ENCODE data around the gene TMEM203. TPM values are rescaled to one million over a fixed set of nuclear protein-coding genes. Genes with fewer than 3 reads are reported as not detected.

Gene TMEM203
- total and polyA plus RNA-seq, 2 of the 13 experiments (the other 11 are each of a cell fraction or from before 2014, with no cell fraction given), result 23.4 to 36.7 TPM

DNA sequence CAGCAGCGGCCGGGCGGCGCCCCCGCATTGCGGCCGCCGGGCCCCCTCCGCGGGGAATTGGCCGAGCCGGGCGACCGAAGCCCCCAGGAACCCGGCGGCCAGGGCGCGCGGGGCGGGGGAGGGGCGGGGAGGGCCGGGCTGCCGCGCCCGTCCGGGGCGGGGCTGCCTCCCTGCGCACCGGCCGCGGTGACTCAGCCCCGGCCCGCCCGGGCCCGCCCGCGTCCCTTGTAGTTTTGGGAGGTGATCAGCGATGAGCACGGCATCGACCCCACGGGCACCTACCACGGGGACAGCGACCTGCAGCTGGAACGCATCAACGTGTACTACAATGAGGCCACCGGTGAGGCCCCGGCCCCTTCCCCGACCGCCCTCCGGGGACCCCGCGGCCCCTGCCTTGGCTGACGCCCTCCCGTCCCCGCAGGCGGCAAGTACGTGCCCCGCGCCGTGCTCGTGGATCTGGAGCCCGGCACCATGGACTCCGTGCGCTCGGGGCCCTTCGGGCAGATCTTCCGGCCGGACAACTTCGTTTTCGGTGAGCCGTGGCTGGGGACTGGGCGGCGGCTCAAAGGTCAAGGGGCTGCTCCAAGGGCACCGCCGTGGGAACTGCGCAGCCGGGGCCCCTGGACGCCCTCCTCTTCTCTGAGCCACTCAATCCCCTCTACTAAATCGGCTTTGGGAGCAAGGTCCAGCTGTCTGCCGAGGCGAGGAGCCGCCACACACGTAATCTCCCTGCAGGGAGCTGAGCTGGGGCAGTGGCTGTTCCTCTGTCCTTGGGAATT, 36.2 kb upstream of the TMEM203 start (continued):
- TF ChIP-seq, protein P1, sequence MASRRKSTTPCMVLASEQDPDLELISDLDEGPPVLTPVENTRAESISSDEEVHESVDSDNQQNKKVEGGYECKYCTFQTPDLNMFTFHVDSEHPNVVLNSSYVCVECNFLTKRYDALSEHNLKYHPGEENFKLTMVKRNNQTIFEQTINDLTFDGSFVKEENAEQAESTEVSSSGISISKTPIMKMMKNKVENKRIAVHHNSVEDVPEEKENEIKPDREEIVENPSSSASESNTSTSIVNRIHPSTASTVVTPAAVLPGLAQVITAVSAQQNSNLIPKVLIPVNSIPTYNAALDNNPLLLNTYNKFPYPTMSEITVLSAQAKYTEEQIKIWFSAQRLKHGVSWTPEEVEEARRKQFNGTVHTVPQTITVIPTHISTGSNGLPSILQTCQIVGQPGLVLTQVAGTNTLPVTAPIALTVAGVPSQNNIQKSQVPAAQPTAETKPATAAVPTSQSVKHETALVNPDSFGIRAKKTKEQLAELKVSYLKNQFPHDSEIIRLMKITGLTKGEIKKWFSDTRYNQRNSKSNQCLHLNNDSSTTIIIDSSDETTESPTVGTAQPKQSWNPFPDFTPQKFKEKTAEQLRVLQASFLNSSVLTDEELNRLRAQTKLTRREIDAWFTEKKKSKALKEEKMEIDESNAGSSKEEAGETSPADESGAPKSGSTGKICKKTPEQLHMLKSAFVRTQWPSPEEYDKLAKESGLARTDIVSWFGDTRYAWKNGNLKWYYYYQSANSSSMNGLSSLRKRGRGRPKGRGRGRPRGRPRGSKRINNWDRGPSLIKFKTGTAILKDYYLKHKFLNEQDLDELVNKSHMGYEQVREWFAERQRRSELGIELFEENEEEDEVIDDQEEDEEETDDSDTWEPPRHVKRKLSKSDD (CRISPR knock-in tag; IDR thresholded peaks at IDR 0.05; ENCODE audit: low read depth), result 0 out of 2 replicates have a peak, but pooled peaks have one; percentile 19
- TF ChIP-seq, protein P2, sequence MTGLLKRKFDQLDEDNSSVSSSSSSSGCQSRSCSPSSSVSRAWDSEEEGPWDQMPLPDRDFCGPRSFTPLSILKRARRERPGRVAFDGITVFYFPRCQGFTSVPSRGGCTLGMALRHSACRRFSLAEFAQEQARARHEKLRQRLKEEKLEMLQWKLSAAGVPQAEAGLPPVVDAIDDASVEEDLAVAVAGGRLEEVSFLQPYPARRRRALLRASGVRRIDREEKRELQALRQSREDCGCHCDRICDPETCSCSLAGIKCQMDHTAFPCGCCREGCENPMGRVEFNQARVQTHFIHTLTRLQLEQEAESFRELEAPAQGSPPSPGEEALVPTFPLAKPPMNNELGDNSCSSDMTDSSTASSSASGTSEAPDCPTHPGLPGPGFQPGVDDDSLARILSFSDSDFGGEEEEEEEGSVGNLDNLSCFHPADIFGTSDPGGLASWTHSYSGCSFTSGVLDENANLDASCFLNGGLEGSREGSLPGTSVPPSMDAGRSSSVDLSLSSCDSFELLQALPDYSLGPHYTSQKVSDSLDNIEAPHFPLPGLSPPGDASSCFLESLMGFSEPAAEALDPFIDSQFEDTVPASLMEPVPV (CRISPR knock-in tag; IDR thresholded peaks at IDR 0.05), result peak; percentile 60; the same call in 1 of the 2 replicates
- TF ChIP-seq ZFP62 (CRISPR knock-in tag; IDR thresholded peaks at IDR 0.05) (no peak), ZNF143 (CRISPR knock-in tag; IDR thresholded peaks at IDR 0.05) (no peak), POLR2A (IDR thresholded peaks at IDR 0.05; ENCODE audit: insufficient read depth in 1 of 2, low read depth in 2 of 2, low read length in 2 of 2) (no peak; a peak in 1 of 4 replicates), SPEN (CRISPR knock-in tag; IDR thresholded peaks at IDR 0.05; ENCODE audit: low read depth) (peak; percentile 81), NPAS2 (CRISPR knock-in tag; IDR thresholded peaks at IDR 0.05; ENCODE audit: borderline replicate concordance) (no peak), KDM2A (CRISPR knock-in tag; IDR thresholded peaks at IDR 0.05; ENCODE audit: borderline replicate concordance, low read depth) (peak; percentile 51; the same call in 1 of the 2 replicates), ZEB1 (IDR thresholded peaks at IDR 0.05; ENCODE audit: insufficient replicate concordance, low read depth) (no peak), CREB1 (IDR thresholded peaks at IDR 0.05) (no peak), CREB1 (CRISPR knock-in tag; IDR thresholded peaks at IDR 0.05) (no peak), SATB2 (CRISPR knock-in tag; IDR thresholded peaks at IDR 0.05) (0 out of 2 replicates have a peak, but pooled peaks have one; percentile 6), RAD21 (CRISPR knock-in tag; IDR thresholded peaks at IDR 0.05) (peak; percentile 37; the same call in 1 of the 2 replicates), HDAC1 (CRISPR knock-in tag; IDR thresholded peaks at IDR 0.05) (peak; percentile 66), IKZF4 (CRISPR knock-in tag; IDR thresholded peaks at IDR 0.05; ENCODE audit: borderline replicate concordance, low read depth, not compliant biosample characterization) (no peak), BRCA1 (CRISPR knock-in tag; IDR thresholded peaks at IDR 0.05) (no peak), RFX5 (IDR thresholded peaks at IDR 0.05; ENCODE audit: low read depth, low read length) (no peak), PPARG (CRISPR knock-in tag; conservative IDR thresholded peaks at IDR 0.05) (no peak), ZNF569 (CRISPR knock-in tag; IDR thresholded peaks at IDR 0.05; ENCODE audit: borderline replicate concordance) (no peak)
- TF ChIP-seq, protein P3, sequence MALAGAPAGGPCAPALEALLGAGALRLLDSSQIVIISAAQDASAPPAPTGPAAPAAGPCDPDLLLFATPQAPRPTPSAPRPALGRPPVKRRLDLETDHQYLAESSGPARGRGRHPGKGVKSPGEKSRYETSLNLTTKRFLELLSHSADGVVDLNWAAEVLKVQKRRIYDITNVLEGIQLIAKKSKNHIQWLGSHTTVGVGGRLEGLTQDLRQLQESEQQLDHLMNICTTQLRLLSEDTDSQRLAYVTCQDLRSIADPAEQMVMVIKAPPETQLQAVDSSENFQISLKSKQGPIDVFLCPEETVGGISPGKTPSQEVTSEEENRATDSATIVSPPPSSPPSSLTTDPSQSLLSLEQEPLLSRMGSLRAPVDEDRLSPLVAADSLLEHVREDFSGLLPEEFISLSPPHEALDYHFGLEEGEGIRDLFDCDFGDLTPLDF (CRISPR knock-in tag; IDR thresholded peaks at IDR 0.05), result no peak; the same call in 1 of the 2 replicates
